ENCODE data around the gene PDZRN4.

GRCh38 chr12:41604830-41605229 is 416.7 kb downstream of the PDZRN4 start:
- TF ChIP-seq CTCF (IDR thresholded peaks at IDR 0.05; ENCODE audit: insufficient read depth, low read length) (no peak), REST (IDR thresholded peaks at IDR 0.05; ENCODE audit: insufficient replicate concordance, low read depth) (no peak), SPI1 (IDR thresholded peaks at IDR 0.05; ENCODE audit: borderline replicate concordance, low read depth) (peak; percentile 91)
